ENCODE data around the gene SBNO1. TPM values are rescaled to one million over a fixed set of nuclear protein-coding genes. Genes with fewer than 3 reads are reported as not detected.
"Not testable (repeated sequence)": the region's sequence is repeated elsewhere in the genome, so short reads cannot be mapped to it uniquely, and the experiment has no call there.

Gene SBNO1
- total and polyA plus RNA-seq, 8 donors, result 26.5 to 32.1 (median 28.8) TPM

GRCh38 chr12:123260081-123260480, 104.6 kb downstream of the SBNO1 start:
- Histone ChIP-seq H3K4me3 (no peak overlapping the region), H3K36me3 (peaks cover 0 to 96% of the 10 kb centered on the region in 2 donors), H3K4me1 (no peaks in the 10 kb centered on the region), H3K9me3 (no peaks in the 10 kb centered on the region), H3K27me3 (no peaks in the 10 kb centered on the region), H3K27ac (no peak overlapping the region)
- TF ChIP-seq, protein P1, sequence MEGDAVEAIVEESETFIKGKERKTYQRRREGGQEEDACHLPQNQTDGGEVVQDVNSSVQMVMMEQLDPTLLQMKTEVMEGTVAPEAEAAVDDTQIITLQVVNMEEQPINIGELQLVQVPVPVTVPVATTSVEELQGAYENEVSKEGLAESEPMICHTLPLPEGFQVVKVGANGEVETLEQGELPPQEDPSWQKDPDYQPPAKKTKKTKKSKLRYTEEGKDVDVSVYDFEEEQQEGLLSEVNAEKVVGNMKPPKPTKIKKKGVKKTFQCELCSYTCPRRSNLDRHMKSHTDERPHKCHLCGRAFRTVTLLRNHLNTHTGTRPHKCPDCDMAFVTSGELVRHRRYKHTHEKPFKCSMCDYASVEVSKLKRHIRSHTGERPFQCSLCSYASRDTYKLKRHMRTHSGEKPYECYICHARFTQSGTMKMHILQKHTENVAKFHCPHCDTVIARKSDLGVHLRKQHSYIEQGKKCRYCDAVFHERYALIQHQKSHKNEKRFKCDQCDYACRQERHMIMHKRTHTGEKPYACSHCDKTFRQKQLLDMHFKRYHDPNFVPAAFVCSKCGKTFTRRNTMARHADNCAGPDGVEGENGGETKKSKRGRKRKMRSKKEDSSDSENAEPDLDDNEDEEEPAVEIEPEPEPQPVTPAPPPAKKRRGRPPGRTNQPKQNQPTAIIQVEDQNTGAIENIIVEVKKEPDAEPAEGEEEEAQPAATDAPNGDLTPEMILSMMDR (IDR thresholded peaks at IDR 0.05), result no peak
- intact Hi-C loops (cut with DNase I), result no loop called here
- DNase-seq (no peak), ATAC-seq (no peak)

- no peak for DNase-seq
- no peaks in the 10 kb centered on the region for H3K4me1 ChIP-seq
- H3K9me3 ChIP-seq, result no peaks in the 10 kb centered on the region
- no peaks in the 10 kb centered on the region for H3K27me3 ChIP-seq
- H3K36me3 ChIP-seq, result peaks cover 0 to 96% of the 10 kb centered on the region in 2 donors
- no peak for ATAC-seq
- TF ChIP-seq, protein P1 (IDR thresholded peaks at IDR 0.05), result no peak
- intact Hi-C loops (cut with DNase I), result no loop called here
- H3K27ac ChIP-seq, result no peak overlapping the region
- no peak overlapping the region for H3K4me3 ChIP-seq
Observed at GRCh38 chr12:123258593-123258992, 106.1 kb downstream of the SBNO1 start.

- ATAC-seq, result no peak
- TF ChIP-seq, protein P1 (IDR thresholded peaks at IDR 0.05), result no peak
- no peak overlapping the region for H3K4me3 ChIP-seq
- H3K27ac ChIP-seq, result no peak overlapping the region
- DNase-seq, result no peak
- H3K27me3 ChIP-seq, result no peaks in the 10 kb centered on the region
- intact Hi-C loops (cut with DNase I), result no loop called here
- H3K9me3 ChIP-seq, result no peaks in the 10 kb centered on the region
- H3K4me1 ChIP-seq, result peaks cover 0 to 10% of the 10 kb centered on the region in 2 donors
- peaks cover 0 to 64% of the 10 kb centered on the region in 2 donors for H3K36me3 ChIP-seq
Observed at GRCh38 chr12:123254853-123255446, 109.7 kb downstream of the SBNO1 start.

DNA sequence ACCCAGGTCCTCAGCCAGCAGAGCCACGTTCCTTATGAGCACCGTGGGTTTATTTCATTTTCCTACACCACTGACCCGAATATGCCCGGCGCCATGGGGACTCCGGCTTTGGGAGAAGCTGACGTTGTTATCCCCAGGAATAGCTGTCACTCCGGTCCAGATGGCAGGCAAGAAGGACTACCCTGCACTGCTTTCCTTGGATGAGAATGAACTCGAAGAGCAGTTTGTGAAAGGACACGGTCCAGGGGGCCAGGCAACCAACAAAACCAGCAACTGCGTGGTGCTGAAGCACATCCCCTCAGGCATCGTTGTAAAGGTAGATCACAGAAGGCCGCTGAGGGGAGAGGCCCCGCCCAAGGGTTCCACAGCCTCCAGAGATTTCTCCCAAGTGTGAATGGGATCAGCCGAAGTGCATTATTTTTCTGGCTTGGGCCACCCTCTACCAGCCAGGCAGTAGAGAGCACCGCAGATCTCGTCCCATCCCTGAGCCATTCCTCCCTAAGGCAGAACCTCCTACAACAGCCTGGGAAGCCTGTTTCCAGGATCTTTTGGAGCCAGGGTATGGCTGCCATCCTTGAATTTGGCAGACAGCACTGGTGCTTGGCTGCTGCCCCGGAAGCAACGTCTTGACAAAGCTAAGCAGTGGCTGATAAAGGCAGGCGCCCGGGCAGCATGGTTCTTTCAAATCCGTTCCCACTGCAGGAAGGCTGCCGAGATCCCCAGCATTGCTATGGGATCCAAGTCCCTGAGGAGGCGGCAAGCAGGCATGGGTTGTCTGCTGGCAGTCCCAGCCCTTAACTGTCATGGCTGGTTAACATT, 110.8 kb downstream of the SBNO1 start:
- TF ChIP-seq, protein P1 (IDR thresholded peaks at IDR 0.05), result no peak
- H3K4me3 ChIP-seq, result no peak overlapping the region
- H3K36me3 ChIP-seq, result peaks cover 0 to 59% of the 10 kb centered on the region in 2 donors
- intact Hi-C loops (cut with DNase I), result no loop called here
- H3K9me3 ChIP-seq, result no peaks in the 10 kb centered on the region
- H3K27me3 ChIP-seq, result no peaks in the 10 kb centered on the region
- ATAC-seq (no peak), DNase-seq (peak in 1 of 4 donors; percentile 41)
- no peak overlapping the region for H3K27ac ChIP-seq
- H3K4me1 ChIP-seq, result peaks cover 0 to 10% of the 10 kb centered on the region in 2 donors

- H3K27ac ChIP-seq; ATAC-seq; intact Hi-C loops (cut with DNase I); H3K9me3 ChIP-seq; DNase-seq; H3K4me3 ChIP-seq; H3K27me3 ChIP-seq: not testable (repeated sequence)
- peaks cover 0 to 51% of the 10 kb centered on the region in 2 donors for H3K36me3 ChIP-seq
- peaks cover 0 to 10% of the 10 kb centered on the region in 2 donors for H3K4me1 ChIP-seq
Observed at GRCh38 chr12:123252365-123252764, 112.3 kb downstream of the SBNO1 start.

All from left lung (tissue), 10 donors.